B cell (primary cell): ENCODE results near the gene TULP3.

Experiments
- EZH2 ChIP-seq: IDR thresholded peaks from 2 replicates; pipeline ENCODE4 v1.6.1; 2012; ENCODE audit warnings: borderline replicate concordance, low read depth, mild to moderate bottlenecking, moderate library complexity, low read length; ENCODE audit not compliant: insufficient read depth, poor library complexity, severe bottlenecking
- TF ChIP-seq, protein P1 (sequence below): fragments of 200-600 bp; IDR thresholded peaks from one replicate; pipeline ENCODE4 v1.8.0; 2022; ENCODE audit warnings: antibody characterized with exemption, mild to moderate bottlenecking

GRCh38 chr12:2851931-2852330 is 38.8 kb upstream of the TULP3 start:
- TF ChIP-seq, protein P1, sequence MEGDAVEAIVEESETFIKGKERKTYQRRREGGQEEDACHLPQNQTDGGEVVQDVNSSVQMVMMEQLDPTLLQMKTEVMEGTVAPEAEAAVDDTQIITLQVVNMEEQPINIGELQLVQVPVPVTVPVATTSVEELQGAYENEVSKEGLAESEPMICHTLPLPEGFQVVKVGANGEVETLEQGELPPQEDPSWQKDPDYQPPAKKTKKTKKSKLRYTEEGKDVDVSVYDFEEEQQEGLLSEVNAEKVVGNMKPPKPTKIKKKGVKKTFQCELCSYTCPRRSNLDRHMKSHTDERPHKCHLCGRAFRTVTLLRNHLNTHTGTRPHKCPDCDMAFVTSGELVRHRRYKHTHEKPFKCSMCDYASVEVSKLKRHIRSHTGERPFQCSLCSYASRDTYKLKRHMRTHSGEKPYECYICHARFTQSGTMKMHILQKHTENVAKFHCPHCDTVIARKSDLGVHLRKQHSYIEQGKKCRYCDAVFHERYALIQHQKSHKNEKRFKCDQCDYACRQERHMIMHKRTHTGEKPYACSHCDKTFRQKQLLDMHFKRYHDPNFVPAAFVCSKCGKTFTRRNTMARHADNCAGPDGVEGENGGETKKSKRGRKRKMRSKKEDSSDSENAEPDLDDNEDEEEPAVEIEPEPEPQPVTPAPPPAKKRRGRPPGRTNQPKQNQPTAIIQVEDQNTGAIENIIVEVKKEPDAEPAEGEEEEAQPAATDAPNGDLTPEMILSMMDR, result no peak
- no peak for TF ChIP-seq EZH2
